HG03442 (cell line): ENCODE results near the gene TRABD2B.

Experiments
- ATAC-seq: cut with Tn5 transposase; IDR thresholded peaks from one replicate; pipeline ENCODE4 v1.9.1; 2021; ENCODE audit warnings: mild to moderate bottlenecking, moderate library complexity; ENCODE audit not compliant: unreplicated experiment

The TRABD2B gene

DNA sequence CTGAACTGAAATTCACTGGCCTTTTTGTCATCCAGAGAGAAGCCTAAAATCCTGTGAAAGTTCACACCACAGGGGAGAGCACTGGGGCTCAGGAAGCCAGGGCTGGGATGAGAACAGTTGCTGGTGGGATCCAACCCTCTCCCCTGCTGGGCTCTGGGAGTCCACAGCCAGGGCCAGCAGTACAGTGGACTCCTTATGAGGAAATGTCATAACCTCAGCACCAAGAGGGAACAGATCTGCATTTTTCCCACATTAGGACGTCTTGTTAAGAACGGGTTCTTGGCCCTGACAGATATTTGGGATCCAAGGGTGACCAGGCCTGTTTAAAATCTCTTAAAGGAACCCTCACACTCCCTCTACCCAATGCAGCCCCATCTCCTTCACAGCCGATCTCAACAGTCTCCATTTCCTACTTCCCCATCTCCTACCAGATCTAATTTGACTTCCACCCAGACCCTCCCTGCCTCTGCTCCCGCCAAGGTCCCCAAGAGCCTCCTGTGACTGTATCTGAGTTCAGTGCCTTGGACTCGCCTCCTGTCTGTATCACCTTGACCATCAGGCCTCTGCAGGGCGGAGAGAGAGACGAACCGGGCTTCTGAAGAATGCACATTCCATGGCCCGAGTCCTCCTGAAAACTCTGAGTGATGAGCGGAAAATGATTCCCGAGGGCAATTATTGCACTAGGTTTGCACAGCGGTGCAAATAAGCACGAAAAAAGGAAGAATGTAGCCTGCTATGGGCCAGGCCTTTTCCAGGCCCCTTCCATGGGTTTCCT, 159.9 kb downstream of the TRABD2B start:
- no peak for ATAC-seq

DNA sequence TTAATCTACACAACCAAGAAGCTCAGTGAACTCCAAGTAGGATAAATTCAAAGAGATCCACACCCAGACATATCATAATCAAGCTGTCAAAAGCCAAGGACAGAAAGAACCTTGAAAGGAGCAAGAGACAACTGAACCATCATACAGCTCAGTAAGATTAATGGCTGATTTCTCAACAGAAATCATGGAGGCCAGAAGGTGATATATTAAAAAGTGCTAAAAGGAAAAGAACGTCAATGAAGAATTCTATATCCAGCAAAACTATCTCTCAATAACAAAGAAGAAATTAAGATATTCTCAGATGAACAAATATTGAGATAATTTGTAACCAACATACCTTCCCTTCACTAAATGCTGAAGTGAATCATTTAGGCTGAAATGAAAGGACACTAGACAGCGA, 161.8 kb downstream of the TRABD2B start:
- no peak for ATAC-seq

DNA sequence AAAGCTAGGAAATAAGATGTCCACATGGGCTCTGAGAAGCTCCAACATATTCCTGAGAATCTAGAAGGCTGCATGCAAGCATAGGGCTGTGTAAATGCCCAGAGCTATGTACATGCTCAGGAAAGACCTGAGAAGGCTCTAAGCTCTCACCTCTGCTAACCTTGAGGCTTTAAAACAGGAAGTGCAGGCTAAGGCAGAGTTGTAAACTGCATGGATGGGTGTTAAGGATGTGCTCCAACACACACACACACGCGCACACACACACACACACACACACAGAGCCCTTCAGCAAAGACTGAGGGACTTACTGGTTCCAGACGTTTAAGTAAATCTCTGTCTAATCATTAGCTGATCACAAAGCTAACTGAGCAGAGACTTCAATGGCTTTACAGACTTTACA, 162.9 kb downstream of the TRABD2B start:
- ATAC-seq, result no peak

DNA sequence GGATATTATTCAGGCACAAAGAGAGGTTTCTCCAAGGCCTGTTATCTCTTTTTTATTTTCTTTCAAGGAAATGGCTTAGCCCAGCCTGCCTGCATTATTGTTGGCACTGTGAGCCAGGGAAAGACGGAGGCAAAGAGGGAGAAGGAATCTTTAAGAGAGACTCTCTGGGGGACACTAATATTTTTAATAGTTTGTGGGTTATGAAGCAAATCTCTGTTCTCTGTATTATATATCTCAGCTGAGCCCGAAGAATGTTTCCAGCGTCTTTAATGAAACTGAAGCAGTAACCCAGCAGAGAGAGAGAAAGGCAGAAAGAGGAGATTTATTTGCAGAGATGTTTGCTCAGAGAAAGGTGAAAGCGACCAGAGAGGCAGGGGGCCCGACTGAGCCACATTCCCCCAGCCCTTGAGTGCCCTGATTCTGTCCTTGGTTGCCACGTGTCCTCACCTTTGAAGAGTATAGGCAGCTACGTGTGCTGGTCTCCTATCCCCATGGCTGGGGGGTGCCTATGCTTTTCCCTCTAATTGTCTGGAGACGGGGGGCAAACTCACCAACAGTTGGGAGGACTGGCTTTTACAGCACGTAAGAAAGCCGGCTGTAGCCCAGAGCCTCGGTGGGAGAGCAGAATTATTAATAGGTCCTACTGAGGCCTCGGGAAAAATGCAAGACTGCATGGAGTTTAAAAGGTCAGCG, 166.4 kb downstream of the TRABD2B start:
- ATAC-seq, result no peak

DNA sequence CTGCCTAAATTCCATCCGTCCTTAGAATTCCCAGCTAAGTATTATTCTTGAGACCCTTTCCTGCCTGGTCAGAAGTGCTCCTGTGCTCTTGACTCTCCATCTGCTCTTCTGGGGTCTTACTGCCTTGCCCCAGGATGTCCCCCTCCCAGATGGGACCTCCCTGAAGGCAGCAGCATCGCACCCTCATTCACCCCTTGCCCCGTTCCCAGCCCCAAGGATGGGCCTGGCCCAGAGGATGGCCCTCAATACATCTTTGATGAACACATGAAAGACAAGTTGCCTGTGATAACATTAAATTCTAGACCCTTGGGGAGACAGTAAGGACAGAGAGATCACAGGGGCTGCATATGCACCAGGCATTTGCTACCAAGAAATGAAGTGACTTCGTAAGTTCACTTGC, 167.2 kb downstream of the TRABD2B start:
- no peak for ATAC-seq

DNA sequence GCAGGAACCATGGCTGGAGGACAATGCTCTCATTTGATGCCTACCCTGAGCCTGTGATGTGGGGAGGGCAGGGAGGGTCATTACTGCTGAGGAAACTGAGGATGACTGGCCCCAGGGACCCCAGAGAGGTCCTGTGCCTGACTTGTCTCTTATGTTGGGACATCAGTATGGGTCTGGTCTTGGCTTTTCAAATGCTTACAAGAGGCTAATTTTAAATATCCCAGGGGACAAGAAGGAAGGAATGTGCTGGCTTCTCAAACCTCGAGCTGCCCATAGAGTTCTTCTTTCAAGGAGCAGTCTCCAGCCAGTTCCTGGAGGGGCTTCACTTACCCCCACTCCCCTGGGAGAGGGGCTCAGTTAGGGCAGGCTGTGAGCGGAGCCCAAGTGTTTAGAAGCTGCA, 168.2 kb downstream of the TRABD2B start:
- no peak for ATAC-seq

DNA sequence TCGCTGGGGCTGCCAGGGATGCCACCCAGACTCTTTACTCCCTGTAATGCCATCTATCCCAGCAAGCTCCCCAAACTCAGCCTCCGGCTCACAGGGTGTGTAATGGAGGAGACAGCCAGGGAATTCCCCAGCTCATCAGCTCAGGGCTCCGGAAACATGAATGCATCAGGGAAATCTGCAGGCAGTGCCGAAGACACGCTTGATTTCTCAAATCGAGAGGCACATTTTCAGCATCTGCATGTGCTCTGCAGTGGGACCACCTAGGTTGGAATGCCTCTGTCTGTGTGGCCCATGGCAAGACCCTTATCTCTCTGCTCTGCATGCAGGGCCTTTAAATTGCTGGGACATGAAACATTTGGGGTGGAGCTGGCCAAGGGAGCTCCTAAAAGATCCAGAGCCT, 170.1 kb downstream of the TRABD2B start:
- ATAC-seq, result no peak

DNA sequence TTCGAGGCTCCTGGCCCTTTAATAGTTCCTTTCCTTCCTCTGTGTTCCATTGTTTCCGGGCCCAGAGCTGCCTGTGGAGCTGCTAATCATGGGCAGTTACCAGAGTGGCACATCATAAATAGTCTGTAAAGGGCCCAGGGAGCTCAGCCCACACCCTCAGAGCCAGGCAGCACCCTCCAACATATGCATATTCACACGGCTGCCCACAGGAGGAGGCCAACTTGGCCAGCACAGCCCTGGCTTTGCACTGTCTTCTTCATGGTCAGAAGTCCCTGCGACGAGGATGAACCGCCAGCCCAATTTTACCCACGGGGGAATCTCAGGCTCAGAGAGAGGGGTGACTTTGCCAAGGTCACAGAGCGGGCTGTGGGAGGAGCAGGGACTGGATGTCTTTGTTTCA, 172.5 kb downstream of the TRABD2B start:
- ATAC-seq, result no peak

DNA sequence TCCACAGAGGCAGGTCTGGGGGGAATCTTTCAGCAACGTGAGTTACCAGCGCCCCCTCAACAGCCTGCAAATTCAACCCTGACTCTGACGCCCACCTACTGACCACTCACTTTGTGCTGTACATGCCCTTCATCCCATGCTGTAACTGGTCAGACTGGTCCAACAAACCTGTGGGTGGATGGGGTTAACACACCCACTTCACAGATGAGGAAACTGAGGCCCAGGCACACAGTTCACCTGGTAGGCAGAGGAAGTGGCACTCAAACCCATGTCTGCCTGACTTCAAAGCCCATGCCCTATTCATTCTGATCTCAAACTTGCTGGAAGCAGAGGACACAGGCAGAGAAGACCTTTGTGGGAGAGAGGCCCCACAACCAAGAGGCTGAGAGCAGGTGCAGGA, 172.9 kb downstream of the TRABD2B start:
- ATAC-seq, result no peak

DNA sequence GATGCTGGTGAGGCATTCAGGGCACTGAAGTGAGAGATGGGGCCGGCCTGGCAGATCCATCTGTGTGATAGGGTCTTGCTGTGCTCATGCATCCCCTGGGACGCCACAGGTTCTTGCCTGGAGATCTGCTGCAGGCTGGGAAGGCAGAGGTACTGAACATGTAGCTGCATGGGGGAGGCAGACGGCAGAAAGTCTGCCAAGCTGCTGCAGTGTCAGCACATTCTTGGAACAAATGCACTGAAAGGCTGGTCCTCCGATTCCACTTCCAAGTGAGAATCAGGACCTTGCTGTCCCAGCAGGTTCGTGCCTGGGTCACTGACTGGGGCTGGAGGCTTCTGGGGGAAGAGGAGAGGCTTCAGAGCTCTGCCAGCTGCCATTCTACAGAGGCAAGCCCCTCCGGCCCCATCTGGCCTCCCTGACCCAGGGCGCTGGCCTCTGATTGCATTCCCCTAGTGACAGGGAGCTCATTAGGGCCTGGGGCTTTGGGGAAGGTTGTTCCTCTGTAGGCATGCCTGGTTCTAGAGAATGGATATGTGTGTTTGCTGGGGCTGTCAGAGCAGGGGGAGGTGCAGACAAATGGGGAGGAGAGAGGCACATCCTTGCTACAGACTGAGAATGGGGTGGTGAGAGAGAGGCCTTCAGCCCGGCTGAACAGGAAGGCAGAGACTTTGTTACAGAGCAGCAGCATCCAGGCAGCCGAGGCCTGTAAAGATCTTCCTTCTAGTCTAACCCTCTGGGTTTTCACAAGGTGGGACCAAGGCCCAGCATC, 174.0 kb downstream of the TRABD2B start:
- ATAC-seq, result no peak

DNA sequence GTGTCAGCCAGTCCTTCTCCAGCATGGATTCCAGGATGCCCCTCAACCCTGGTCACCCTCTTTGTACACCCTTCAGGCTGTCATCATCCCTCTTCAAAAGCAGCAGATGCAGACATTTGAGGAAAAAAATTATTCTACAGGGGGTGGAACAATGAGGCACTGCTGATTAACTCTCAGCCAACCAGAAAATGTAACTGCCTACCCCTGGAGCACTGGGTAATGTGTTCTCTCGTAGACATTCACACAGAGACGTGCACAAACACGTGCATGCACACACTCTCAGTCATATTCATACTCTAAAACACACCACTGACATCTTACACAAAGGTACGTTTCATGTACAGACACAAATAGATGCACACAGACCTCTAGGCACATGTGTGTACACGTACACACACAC, 175.4 kb downstream of the TRABD2B start:
- no peak for ATAC-seq

DNA sequence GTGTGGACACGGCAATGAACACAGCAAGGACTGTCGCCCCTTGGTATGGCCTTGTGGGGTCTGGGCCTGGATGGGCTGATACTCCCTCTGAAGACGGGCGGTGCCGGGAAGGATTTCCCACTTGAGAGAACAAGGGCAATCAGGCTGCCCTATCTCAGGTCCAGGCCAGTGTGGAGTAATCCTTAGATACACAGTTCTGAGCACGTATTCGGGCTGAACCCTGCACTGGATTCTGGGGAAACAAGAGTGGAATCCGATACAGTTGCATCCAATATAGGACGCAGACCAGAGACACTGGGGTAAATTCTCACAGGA, 177.7 kb downstream of the TRABD2B start:
- no peak for ATAC-seq

DNA sequence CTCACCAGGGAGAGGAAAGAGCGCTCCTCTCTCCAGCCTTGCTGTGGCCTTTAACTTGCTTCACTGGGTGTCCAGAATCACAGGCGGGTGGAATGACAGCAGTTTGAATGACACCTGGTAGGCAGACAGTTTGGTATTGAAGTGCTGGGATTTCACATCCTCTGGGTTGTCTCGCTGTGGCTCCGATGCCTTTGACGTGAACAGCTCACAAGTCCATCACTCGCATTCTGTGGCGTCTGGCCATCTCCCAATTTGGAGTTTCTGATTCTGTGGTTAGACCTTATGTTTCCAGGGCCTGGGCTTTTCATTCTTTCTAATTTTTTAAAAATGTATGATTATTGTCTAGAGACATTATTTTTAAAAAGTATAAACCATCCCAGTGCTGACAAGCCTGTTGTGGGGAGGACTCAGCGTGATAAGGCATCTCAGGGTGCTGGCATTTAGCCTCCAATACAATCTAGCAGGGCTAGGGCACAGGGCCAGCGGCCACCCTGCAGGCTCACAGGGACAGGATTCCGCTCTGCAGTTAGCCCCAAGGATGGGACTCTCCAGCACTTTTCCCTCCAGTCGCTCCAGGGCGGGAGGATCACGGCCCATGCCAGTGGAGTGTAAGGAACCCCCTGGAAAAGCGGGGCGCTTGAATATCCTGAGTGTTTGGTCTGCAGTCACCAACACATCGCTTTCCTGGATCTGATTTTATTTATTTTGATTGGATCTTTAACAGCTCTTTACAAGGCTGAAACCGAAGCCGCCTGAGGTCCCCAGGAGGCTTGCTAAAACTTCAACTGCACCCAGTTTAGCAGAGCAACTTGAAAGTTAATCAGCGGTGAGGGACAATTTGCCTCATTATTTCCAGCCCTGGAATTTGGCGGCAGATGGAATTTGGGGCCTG, 178.3 kb downstream of the TRABD2B start:
- ATAC-seq, result no peak

DNA sequence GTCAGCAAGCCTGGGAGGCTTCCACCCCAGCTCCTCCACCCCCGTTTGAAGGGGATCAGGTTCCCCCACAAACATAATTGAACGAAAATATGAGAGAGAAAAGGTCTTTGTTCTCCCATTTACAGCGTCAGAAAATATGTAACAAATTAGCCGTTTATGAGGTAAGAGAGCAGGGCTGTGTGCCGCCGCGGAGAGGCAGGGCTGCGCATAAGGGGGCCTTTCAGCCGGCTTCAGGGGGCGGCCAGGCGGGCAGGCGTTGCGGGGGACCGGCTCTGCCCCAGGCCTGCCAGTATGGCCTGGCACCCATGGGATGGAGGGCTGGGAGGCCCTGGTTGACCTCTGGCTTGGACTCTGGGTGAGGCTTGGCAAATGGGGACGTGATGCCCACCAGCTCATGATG, 179.3 kb downstream of the TRABD2B start:
- no peak for ATAC-seq

DNA sequence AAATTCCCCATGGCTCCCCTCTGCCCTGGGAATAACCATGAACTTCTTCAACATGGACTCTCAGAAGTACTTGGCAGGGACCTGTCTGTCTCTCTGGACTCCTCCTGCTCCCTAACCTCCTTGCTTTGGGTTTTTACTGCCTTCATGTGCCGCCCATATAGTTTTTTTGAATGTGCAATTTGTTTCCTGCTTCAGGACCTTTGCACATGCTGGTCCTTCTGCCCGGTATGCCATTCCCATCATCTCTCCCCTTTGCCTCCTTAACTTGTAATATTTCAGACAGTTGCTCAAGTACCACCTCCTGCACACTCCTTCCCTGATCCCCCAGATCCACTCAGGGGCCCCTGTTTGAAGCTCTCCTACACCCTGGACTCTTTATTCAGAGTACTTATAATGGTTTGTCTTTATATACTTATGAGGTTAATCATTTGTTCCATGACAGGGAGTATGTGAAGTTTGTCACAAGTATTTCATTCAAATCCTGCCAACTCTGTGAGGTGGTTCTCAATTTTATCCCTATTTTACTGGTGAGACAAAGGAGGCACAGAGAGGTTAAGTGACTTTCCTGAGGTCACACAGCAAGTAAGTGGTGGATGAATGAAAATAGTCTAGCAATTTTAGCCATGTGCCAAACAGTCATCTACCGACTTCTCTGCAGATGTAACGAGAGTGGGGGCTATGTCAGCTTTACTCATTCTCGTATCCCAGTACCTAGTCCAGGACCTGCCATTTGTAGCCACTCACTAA, 180.7 kb downstream of the TRABD2B start:
- ATAC-seq, result no peak

DNA sequence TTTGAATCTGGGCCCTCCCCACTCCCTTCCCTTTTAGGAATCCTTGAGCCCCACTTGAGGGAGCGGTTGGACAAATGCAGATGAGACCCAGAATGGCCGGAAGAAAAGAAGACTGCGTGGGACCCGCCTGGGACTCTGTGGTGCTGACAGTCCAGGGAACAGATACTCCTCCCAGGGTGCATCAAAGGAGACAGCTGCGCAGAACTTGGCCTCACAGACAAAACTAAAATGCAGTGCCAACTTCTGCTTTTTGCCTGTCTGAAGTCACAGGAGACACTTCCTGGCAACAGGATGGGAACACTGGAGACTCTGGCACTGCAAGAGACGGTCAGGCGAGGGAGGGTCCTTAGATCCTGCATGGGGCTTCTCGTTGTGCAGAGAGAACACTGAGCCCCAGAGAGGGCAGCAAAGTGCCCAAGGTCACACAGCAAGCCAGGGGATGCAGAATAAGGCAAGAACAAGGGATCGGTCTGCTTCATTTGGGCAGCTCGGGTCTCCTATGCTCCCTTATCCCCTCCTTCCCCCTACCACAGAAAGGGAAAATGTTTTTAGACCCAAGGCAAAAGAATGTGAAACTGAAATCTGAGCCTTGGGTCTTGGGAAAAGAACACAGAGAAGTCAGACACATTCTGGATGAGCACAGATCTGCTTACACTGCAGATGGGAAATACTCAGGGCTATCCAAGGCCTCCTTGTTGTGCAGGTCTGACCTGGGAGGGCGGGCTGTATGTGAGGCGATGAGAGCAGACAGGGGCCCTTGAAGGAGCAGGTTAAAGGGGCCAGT, 182.4 kb downstream of the TRABD2B start:
- ATAC-seq, result no peak

DNA sequence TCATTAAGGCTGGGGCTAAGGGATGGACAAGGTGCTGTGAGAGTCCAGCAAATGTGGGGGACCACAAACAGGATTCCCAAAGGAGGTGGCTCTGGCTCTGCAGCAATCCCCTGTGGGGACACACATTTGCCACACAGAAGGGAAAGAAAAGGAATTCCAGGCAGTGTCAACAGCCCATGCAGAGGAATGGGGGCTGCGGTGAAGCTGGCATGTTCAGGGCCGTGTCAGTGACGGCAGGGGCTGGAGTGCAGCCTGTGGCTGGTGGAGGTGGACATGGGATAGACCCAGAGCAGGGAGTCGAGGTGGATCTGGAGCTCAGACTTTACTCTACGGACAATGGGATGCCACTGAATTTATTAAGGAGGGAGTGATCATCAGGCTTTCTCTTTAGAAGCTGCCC, 183.2 kb downstream of the TRABD2B start:
- ATAC-seq, result no peak

DNA sequence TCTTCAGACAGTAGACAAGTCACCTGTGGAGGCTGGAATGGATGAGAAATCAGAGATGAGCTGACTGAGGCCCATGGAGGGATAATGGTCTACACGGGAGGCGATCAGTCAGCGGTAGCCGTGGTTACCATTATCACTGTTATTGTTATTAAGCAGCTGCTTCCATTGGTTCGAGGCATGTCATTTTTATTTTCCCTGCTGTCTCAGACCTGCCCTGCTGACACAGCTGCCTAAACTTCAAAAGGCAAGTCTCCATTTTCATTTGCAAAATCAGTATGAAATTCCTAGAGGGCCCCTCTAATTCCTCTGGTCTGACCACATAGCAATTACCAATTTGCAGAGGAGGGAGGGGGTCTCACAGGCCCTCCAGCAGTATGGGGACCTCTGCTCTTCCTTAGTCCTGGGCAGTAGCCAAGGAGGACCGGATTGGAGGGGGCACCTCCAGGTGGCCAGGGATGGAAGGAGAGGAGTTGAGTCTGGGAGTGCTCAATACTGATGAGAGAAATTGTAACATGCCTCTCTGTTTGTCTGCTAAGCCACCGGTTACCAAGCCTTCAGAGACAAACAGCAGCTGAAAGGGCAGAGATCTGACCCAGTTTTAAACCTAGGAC, 184.2 kb downstream of the TRABD2B start:
- ATAC-seq, result no peak
